Thoracic aorta (tissue), 2 donors: ENCODE data around the gene CA5A. TPM values are rescaled to one million over a fixed set of nuclear protein-coding genes. Genes with fewer than 3 reads are reported as not detected.
"Not testable (repeated sequence)": the region's sequence is repeated elsewhere in the genome, so short reads cannot be mapped to it uniquely, and the experiment has no call there.

ENCODE experiments used
- ATAC-seq: fragments of 150-250 bp; one replicate; pipeline ENCODE4 v1.8.0; 2017; ENCODE audit warnings: low read depth; ENCODE audit not compliant: insufficient number of reproducible peaks, low FRiP score
- DNase-seq: peaks from one replicate; pipeline ENCODE4 v3.0.0-alpha.2; 2020; ENCODE audit warnings: low spot score
- H3K27ac ChIP-seq, 2 donors: fragments of 200-600 bp; sonication (generic); 1 replicate in 1 of 2; 2 replicates in 1 of 2; pipeline ENCODE4 v1.5.1; 2016; ENCODE audit warnings: mild to moderate bottlenecking in 2 of 2, moderate library complexity in 2 of 2
- H3K27me3 ChIP-seq: fragments of 200-600 bp; sonication (generic); replicated peaks from 2 replicates; pipeline ENCODE4 v1.6.0; 2016; ENCODE audit warnings: mild to moderate bottlenecking; ENCODE audit not compliant: insufficient read depth
- H3K36me3 ChIP-seq: fragments of 200-600 bp; sonication (generic); one replicate; pipeline ENCODE4 v1.5.1; 2016
- H3K4me1 ChIP-seq, 2 donors: fragments of 200-600 bp; sonication (generic); 1 replicate in 1 of 2; 2 replicates in 1 of 2; pipeline versions ENCODE4 v1.5.1 to v1.6.0; 2016; ENCODE audit warnings: low read depth in 2 of 2, mild to moderate bottlenecking in 1 of 2; ENCODE audit not compliant: control insufficient read depth in 1 of 2
- H3K4me3 ChIP-seq: fragments of 200-600 bp; sonication (generic); 2 replicates; pipeline ENCODE4 v1.5.1; 2016; ENCODE audit warnings: mild to moderate bottlenecking
- H3K9me3 ChIP-seq: fragments of 200-600 bp; sonication (generic); 2 replicates; pipeline ENCODE4 v1.5.1; 2016
- CTCF ChIP-seq: fragments of 200-600 bp; sonication (generic); IDR thresholded peaks from one replicate; pipeline ENCODE4 v1.5.1; 2019; ENCODE audit warnings: antibody characterized with exemption
- total RNA-seq, 2 donors: library from RNA; depleted of rRNA; stranded (reverse); fragments of >200 nt; gene quantifications; one replicate each; pipeline versions ENCODE4 v1.1.0 to v1.2.3, GENCODE V29; 2016

CA5A gene
- total RNA-seq, 2 donors from 2014 or later = not detected

- Histone ChIP-seq H3K9me3 (no peaks in the 10 kb centered on the region), H3K4me3 (no peak overlapping the region), H3K4me1 (no peaks in the 10 kb centered on the region), H3K27me3 (no peaks in the 10 kb centered on the region), H3K36me3 (no peaks in the 10 kb centered on the region), H3K27ac (no peak overlapping the region)
- DNase-seq (no peak), ATAC-seq (no peak)
- no peak for TF ChIP-seq CTCF
These were observed 53.8 kb downstream of the CA5A start for GRCh38 chr16:87882436-87883019.

- DNase-seq = no peak
- no peak overlapping the region for H3K27ac ChIP-seq
- no peak overlapping the region for H3K4me3 ChIP-seq
- TF ChIP-seq CTCF = no peak
- no peaks in the 10 kb centered on the region for H3K4me1 ChIP-seq
- no peaks in the 10 kb centered on the region for H3K36me3 ChIP-seq
- no peak for ATAC-seq
- H3K9me3 ChIP-seq = no peaks in the 10 kb centered on the region
- no peaks in the 10 kb centered on the region for H3K27me3 ChIP-seq
These were observed 54.8 kb downstream of the CA5A start for GRCh38 chr16:87881324-87882200.

- Histone ChIP-seq H3K36me3 (no peaks in the 10 kb centered on the region), H3K4me3 (no peak overlapping the region), H3K4me1 (no peaks in the 10 kb centered on the region), H3K9me3 (no peaks in the 10 kb centered on the region), H3K27ac (no peak overlapping the region), H3K27me3 (no peaks in the 10 kb centered on the region)
- ATAC-seq (no peak), DNase-seq (no peak)
- no peak for TF ChIP-seq CTCF
These were observed 56.1 kb downstream of the CA5A start for GRCh38 chr16:87880117-87880696.

- ATAC-seq, H3K27ac ChIP-seq, H3K27me3 ChIP-seq, H3K36me3 ChIP-seq, H3K4me3 ChIP-seq, DNase-seq, H3K9me3 ChIP-seq, H3K4me1 ChIP-seq: not testable (repeated sequence)
These were observed 56.8 kb downstream of the CA5A start for GRCh38 chr16:87879411-87880013.

- TF ChIP-seq CTCF = no peak
- Histone ChIP-seq H3K9me3 (no peaks in the 10 kb centered on the region), H3K4me3 (no peak overlapping the region), H3K27ac (no peak overlapping the region), H3K36me3 (no peaks in the 10 kb centered on the region), H3K4me1 (no peaks in the 10 kb centered on the region), H3K27me3 (no peaks in the 10 kb centered on the region)
- ATAC-seq (no peak), DNase-seq (no peak)
These were observed 57.6 kb downstream of the CA5A start for GRCh38 chr16:87878704-87879103.
